Transverse colon (tissue), 4 donors: ENCODE results near the gene MSANTD2. TPM values are rescaled to one million over a fixed set of nuclear protein-coding genes. Genes with fewer than 3 reads are reported as not detected.

Source experiments
- DNase-seq: peaks from one replicate; pipeline ENCODE4 v3.0.0-alpha.2; 2019
- H3K27ac ChIP-seq, 4 donors: fragments of 200-600 bp; sonication (generic); 2 replicates each; pipeline ENCODE4 v1.5.1; 2016 to 2018; ENCODE audit warnings: inconsistent platforms in 4 of 4
- H3K27me3 ChIP-seq: fragments of 200-600 bp; sonication (generic); 2 replicates; pipeline ENCODE4 v1.5.1; 2017; ENCODE audit warnings: inconsistent platforms
- H3K36me3 ChIP-seq, 4 donors: fragments of 200-600 bp; sonication (generic); 2 replicates each; pipeline ENCODE4 v1.5.1; 2017 to 2019; ENCODE audit warnings: inconsistent platforms in 4 of 4
- H3K4me1 ChIP-seq, 4 donors: fragments of 200-600 bp; sonication (generic); 2 replicates each; pipeline ENCODE4 v1.5.1; 2017 to 2020; ENCODE audit warnings: inconsistent platforms in 4 of 4
- H3K4me3 ChIP-seq, 4 donors: fragments of 200-600 bp; sonication (generic); 1 replicate in 1 of 4; 2 replicates in 3 of 4; pipeline versions ENCODE4 v1.5.1 to v1.6.1; 2017 to 2019; ENCODE audit warnings: inconsistent platforms in 4 of 4
- H3K9me3 ChIP-seq, 2 donors: fragments of 200-600 bp; sonication (generic); 2 replicates each; pipeline ENCODE4 v1.5.1; 2017 to 2019; ENCODE audit warnings: inconsistent platforms in 2 of 2
- EP300 ChIP-seq: sonication (generic); formaldehyde crosslinking; IDR thresholded peaks from one replicate; pipeline ENCODE4 v1.6.1; 2017; ENCODE audit warnings: antibody characterized with exemption, low read depth
- POLR2A ChIP-seq: fragments of 450-650 bp; IDR thresholded peaks from one replicate; pipeline ENCODE4 v1.6.1; 2016; ENCODE audit warnings: antibody characterized with exemption, mild to moderate bottlenecking, moderate library complexity
- POLR2AphosphoS5 ChIP-seq, 3 donors: sonication (generic); formaldehyde crosslinking; IDR thresholded peaks; one replicate each; pipeline ENCODE4 v1.6.1; 2016; ENCODE audit warnings: antibody characterized with exemption in 3 of 3
- WGBS, 2 donors: methylation state at CpG; one replicate each; pipeline ENCODE4 v1.1.5; 2018; ENCODE audit warnings: low coverage in 1 of 2; 5-methylcytosine and 5-hydroxymethylcytosine counted together
- in situ Hi-C, 4 donors: fragments of 200-750 bp; cut with MboI; loops; one replicate each; pipeline versions ENCODE4 v1.15.0 to v1.15.1; 2017; ENCODE audit warnings: low sequenced_read_pairs in 3 of 4, low pct_ligation_motif_present in 1 of 4, low pct_unique_long_range_greater_than_20kb in 1 of 4
- intact Hi-C: fragments of 100-400 bp; cut with DNase I; formaldehyde crosslinking; loops from one replicate; pipeline ENCODE4 v1.15.1; 2023; ENCODE audit warnings: low total_unique reads
- total RNA-seq, 4 donors: library from RNA; depleted of rRNA; stranded (reverse); fragments of >200 nt; gene quantifications; one replicate each; pipeline ENCODE4 v1.1.0, GENCODE V29; 2016
- TF ChIP-seq, protein P1 (sequence below), 5 experiments: fragments of 200-600 bp in 3 of 5; fragments of 450-650 bp in 2 of 5; sonication (generic) in 3 of 5; IDR thresholded peaks; 1 replicate in 2 of 5; 2 replicates in 3 of 5; pipeline ENCODE4 v1.5.1; 2016 to 2017; ENCODE audit warnings: antibody characterized with exemption in 5 of 5, inconsistent platforms in 3 of 5, mild to moderate bottlenecking in 2 of 5, moderate library complexity in 1 of 5

The MSANTD2 gene
- total RNA-seq, 4 donors from 2014 or later, result 8.1 to 40.0 (median 15.1) TPM

DNA sequence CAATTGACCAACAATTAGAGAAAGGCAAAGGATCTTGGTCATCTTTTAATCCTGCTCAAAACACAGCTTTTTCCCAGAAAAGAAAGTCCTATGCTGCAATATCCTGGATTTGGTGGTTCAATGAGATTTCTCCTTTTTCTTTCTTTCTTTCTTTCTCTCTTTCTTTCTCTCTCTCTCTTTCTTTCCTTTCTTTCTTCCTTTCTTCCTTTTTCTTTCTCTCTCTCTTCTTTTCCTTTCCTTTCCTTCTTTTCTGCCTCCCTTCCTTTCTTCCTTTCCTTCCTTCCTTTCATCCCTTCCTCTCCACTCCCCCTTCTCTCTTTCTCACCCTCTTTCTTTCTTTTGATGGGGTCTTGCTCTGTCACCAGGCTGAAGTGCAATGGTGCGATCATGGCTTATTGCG is 31.7 kb upstream of the MSANTD2 start:
- in situ Hi-C loops (loop anchor here in 3 of 4 donors (10.0 to 25.0 kb wide), 4 partner anchors 67 to 420 kb away; partner anchors contain the start of genes SIAE (in 2 of the 3), SPA17 (in 2 of the 3), ESAM (in 1 of the 3) and OR8B4 (in 1 of the 3)), intact Hi-C loops (no loop called here)

DNA sequence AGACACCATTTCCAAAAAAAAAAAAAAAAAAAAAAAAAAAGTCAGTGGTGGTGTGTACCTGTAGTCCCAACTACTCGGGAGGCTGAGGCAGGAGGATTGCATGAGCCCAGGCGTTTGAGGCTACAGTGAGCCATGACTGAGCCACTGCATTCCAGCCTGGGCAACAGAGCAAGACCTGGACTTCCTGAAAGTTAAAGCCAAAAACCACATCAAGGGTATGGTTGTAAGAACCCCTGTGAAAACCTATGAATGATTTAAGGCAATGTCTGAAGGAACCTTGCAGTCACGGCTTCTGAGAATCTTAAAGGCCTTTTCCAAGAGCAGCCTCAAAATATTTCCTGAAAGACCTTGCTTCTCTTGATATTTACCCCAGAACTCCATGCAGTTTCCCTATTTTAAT is 30.5 kb upstream of the MSANTD2 start:
- in situ Hi-C loops, result loop anchor here in 3 of 4 donors (10.0 to 25.0 kb wide), 4 partner anchors 66 to 418 kb away; partner anchors contain the start of genes SIAE (in 2 of the 3), SPA17 (in 2 of the 3), ESAM (in 1 of the 3) and OR8B4 (in 1 of the 3)
- Histone ChIP-seq H3K27ac (no peak overlapping the region), H3K4me3 (no peak overlapping the region), H3K27me3 (no peaks in the 10 kb centered on the region), H3K36me3 (no peaks in the 10 kb centered on the region), H3K4me1 (peaks cover 0 to 12% (median 3%) of the 10 kb centered on the region in 4 donors), H3K9me3 (no peaks in the 10 kb centered on the region)
- DNase-seq, result no peak
- TF ChIP-seq POLR2AphosphoS5 (IDR thresholded peaks at IDR 0.05), result no peak
- TF ChIP-seq, protein P1, sequence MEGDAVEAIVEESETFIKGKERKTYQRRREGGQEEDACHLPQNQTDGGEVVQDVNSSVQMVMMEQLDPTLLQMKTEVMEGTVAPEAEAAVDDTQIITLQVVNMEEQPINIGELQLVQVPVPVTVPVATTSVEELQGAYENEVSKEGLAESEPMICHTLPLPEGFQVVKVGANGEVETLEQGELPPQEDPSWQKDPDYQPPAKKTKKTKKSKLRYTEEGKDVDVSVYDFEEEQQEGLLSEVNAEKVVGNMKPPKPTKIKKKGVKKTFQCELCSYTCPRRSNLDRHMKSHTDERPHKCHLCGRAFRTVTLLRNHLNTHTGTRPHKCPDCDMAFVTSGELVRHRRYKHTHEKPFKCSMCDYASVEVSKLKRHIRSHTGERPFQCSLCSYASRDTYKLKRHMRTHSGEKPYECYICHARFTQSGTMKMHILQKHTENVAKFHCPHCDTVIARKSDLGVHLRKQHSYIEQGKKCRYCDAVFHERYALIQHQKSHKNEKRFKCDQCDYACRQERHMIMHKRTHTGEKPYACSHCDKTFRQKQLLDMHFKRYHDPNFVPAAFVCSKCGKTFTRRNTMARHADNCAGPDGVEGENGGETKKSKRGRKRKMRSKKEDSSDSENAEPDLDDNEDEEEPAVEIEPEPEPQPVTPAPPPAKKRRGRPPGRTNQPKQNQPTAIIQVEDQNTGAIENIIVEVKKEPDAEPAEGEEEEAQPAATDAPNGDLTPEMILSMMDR (IDR thresholded peaks at IDR 0.05), result no peak
- TF ChIP-seq EP300, result no peak
- WGBS, 2 donors, result 70 to 89% methylated on average over 2 to 3 of the region's 3 CpGs
- intact Hi-C loops, result no loop called here

More for the DNA sequence above, 31.7 kb upstream of the MSANTD2 start:
- no peak for DNase-seq
- Histone ChIP-seq H3K27ac (no peak overlapping the region), H3K36me3 (no peaks in the 10 kb centered on the region), H3K27me3 (no peaks in the 10 kb centered on the region), H3K4me3 (no peak overlapping the region), H3K9me3 (no peaks in the 10 kb centered on the region), H3K4me1 (peaks cover 0 to 18% (median 5%) of the 10 kb centered on the region in 4 donors)
- WGBS, 2 donors, result 92% methylated on average over 2 of the region's 2 CpGs; no CpG with 5 or more reads in 1 of the 2 donors
- TF ChIP-seq POLR2AphosphoS5 (IDR thresholded peaks at IDR 0.05) (no peak), POLR2A (no peak), EP300 (no peak)
- TF ChIP-seq, protein P1 (IDR thresholded peaks at IDR 0.05), result no peak

DNA sequence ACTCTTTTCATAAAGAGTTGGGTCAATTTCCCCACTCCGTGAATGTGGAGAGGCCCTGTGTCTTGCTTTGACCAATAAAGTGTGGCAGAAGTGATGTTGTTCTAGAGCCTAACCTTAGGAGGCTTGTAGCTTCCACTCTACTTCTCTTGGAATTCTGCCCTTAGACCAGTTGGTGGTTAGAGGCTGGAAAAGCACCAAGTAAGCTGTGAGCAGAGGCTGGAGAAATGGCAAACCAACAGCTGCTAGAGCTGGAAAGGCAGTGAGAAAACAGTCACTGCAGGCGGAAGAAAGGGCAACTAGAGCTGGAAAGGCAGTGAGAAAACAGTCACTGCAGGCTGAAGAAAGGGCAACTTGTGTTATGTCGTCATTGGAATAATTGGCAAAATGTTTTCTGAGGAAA is 29.8 kb upstream of the MSANTD2 start:
- intact Hi-C loops, result no loop called here
- Histone ChIP-seq H3K4me3 (no peak overlapping the region), H3K27ac (no peak overlapping the region), H3K27me3 (no peaks in the 10 kb centered on the region), H3K9me3 (no peaks in the 10 kb centered on the region), H3K4me1 (peaks cover 0 to 11% (median 3%) of the 10 kb centered on the region in 4 donors), H3K36me3 (no peaks in the 10 kb centered on the region)
- no peak for DNase-seq
- in situ Hi-C loops, result loop anchor here in 3 of 4 donors (10.0 to 25.0 kb wide), 4 partner anchors 65 to 418 kb away; partner anchors contain the start of genes SIAE (in 2 of the 3), SPA17 (in 2 of the 3), ESAM (in 1 of the 3) and OR8B4 (in 1 of the 3)
- WGBS, 2 donors, result 66 to 77% methylated on average over 3 of the region's 3 CpGs
- no peak for TF ChIP-seq EP300
- no peak for TF ChIP-seq POLR2A
- TF ChIP-seq POLR2AphosphoS5 (IDR thresholded peaks at IDR 0.05), result no peak
- TF ChIP-seq, protein P1 (IDR thresholded peaks at IDR 0.05), result no peak

DNA sequence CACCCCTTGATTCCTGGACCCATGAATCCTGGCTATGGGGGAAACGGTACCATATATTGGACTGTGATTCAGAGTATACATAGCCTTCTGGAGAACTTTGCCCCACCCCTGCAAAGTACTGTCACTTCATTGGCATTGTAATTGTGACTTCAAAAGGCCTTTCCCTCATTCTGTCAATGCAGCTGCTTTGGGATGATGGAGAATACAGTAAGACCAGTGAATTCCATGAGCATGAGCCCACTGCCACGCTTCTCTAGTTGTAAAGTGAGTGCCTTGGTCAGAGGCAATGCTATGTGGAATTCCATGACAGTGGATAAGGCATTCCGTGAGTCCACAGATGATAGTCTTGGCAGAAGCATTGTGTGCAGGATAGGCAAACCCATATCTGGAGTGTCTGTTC is 25.7 kb upstream of the MSANTD2 start:
- H3K9me3 ChIP-seq, result no peaks in the 10 kb centered on the region
- in situ Hi-C loops (loop anchor here in 2 of 4 donors (25.0 kb wide), 2 partner anchors 164 to 414 kb away; partner anchors contain the start of genes SIAE (in 2 of the 2), SPA17 (in 2 of the 2) and OR8B4 (in 1 of the 2)), intact Hi-C loops (no loop called here)
- peaks cover 5% of the 10 kb centered on the region for H3K27me3 ChIP-seq
- no peaks in the 10 kb centered on the region for H3K36me3 ChIP-seq
- no peak overlapping the region for H3K4me3 ChIP-seq
- DNase-seq, result no peak
- WGBS, 2 donors, result 48 to 80% methylated on average over 2 to 3 of the region's 3 CpGs
- no peak overlapping the region for H3K27ac ChIP-seq
- TF ChIP-seq POLR2A (no peak), POLR2AphosphoS5 (IDR thresholded peaks at IDR 0.05) (no peak)
- H3K4me1 ChIP-seq, result peaks cover 0 to 16% (median 6%) of the 10 kb centered on the region in 4 donors
